ENCODE data around the gene RPP25.

GRCh38 chr15:74962671-74963070 lies 6.1 kb upstream of the RPP25 start:
- TF ChIP-seq, protein P1, sequence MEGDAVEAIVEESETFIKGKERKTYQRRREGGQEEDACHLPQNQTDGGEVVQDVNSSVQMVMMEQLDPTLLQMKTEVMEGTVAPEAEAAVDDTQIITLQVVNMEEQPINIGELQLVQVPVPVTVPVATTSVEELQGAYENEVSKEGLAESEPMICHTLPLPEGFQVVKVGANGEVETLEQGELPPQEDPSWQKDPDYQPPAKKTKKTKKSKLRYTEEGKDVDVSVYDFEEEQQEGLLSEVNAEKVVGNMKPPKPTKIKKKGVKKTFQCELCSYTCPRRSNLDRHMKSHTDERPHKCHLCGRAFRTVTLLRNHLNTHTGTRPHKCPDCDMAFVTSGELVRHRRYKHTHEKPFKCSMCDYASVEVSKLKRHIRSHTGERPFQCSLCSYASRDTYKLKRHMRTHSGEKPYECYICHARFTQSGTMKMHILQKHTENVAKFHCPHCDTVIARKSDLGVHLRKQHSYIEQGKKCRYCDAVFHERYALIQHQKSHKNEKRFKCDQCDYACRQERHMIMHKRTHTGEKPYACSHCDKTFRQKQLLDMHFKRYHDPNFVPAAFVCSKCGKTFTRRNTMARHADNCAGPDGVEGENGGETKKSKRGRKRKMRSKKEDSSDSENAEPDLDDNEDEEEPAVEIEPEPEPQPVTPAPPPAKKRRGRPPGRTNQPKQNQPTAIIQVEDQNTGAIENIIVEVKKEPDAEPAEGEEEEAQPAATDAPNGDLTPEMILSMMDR (IDR thresholded peaks at IDR 0.05; ENCODE audit: insufficient read depth, low read length, poor library complexity, severe bottlenecking), result no peak
- TF ChIP-seq EZH2phosphoT487 (conservative IDR thresholded peaks at IDR 0.05; ENCODE audit: low read length), result no peak
